Stimulated activated CD8-positive, alpha-beta memory T cell treated with anti-CD3 and anti-CD28 coated beads, Interleukin-15, amount 100 ng/mL, for 24 hours (primary cell): ENCODE data around the gene HDAC11.
"Not testable (repeated sequence)": the region's sequence is repeated elsewhere in the genome, so short reads cannot be mapped to it uniquely, and the experiment has no call there.

Experiments used
- DNase-seq: peaks from one replicate; pipeline ENCODE4 v3.0.0-alpha.2; 2020; ENCODE audit warnings: low read depth

Gene HDAC11

GRCh38 chr3:13493867-13494441, 13.8 kb downstream of the HDAC11 start:
- no peak for DNase-seq

- no peak for DNase-seq
Observed at GRCh38 chr3:13494463-13495350, 14.6 kb downstream of the HDAC11 start.

GRCh38 chr3:13495351-13495813, 15.3 kb downstream of the HDAC11 start:
- DNase-seq = no peak

GRCh38 chr3:13495921-13496723, 16.0 kb downstream of the HDAC11 start:
- peak; percentile 33 for DNase-seq

- no peak for DNase-seq
Observed at GRCh38 chr3:13496879-13497278, 16.8 kb downstream of the HDAC11 start.

- DNase-seq = no peak
Observed at GRCh38 chr3:13497386-13497785, 17.3 kb downstream of the HDAC11 start.

GRCh38 chr3:13498354-13499060, 18.4 kb downstream of the HDAC11 start:
- no peak for DNase-seq

- not testable (repeated sequence) for DNase-seq
Observed at GRCh38 chr3:13499246-13499645, 19.1 kb downstream of the HDAC11 start.

GRCh38 chr3:13500133-13500885, 20.2 kb downstream of the HDAC11 start:
- no peak for DNase-seq

GRCh38 chr3:13501056-13501455, 20.9 kb downstream of the HDAC11 start:
- no peak for DNase-seq

GRCh38 chr3:13501521-13501920, 21.4 kb downstream of the HDAC11 start:
- no peak for DNase-seq

- no peak for DNase-seq
Observed at GRCh38 chr3:13501958-13502790, 22.1 kb downstream of the HDAC11 start.

- DNase-seq = no peak
Observed at GRCh38 chr3:13502791-13503060, 22.6 kb downstream of the HDAC11 start.

- DNase-seq = no peak
Observed at GRCh38 chr3:13504161-13504831, 24.2 kb downstream of the HDAC11 start.

- DNase-seq = no peak
Observed at GRCh38 chr3:13505147-13506130, 25.3 kb downstream of the HDAC11 start.

- no peak for DNase-seq
Observed at GRCh38 chr3:13506239-13506638, 26.1 kb downstream of the HDAC11 start.

GRCh38 chr3:13506680-13507079, 26.6 kb downstream of the HDAC11 start:
- no peak for DNase-seq

- no peak for DNase-seq
Observed at GRCh38 chr3:13507247-13507569, 27.1 kb downstream of the HDAC11 start.
